ENCODE measurements around the gene STAB2. TPM values are rescaled to one million over a fixed set of nuclear protein-coding genes. Genes with fewer than 3 reads are reported as not detected.

The STAB2 gene
- total RNA-seq, 2 donors from 2014 or later = under 0.01 TPM; not detected in 1

- ATAC-seq (no peak), DNase-seq (no peak)
- H3K36me3 ChIP-seq (replicated peaks in 1 of 2; ENCODE audit: insufficient read depth in 1 of 2, low read depth in 2 of 2) = no peaks in the 10 kb centered on the region
- no peaks in the 10 kb centered on the region for H3K27me3 ChIP-seq
- TF ChIP-seq CTCF (IDR thresholded peaks at IDR 0.05) (no peak), POLR2A (IDR thresholded peaks at IDR 0.05) (no peak)
- intact Hi-C loops (cut with DNase I) = no loop called here
- no peaks in the 10 kb centered on the region for H3K4me1 ChIP-seq
- H3K9me3 ChIP-seq = no peaks in the 10 kb centered on the region
- no peak overlapping the region for H3K27ac ChIP-seq
- 60 to 62% methylated on average over 9 of the region's 9 CpGs for WGBS, 2 donors
- no peak overlapping the region for H3K4me3 ChIP-seq
Observed at GRCh38 chr12:103697971-103698751, 111.1 kb downstream of the STAB2 start.

- Histone ChIP-seq H3K27ac (no peak overlapping the region), H3K4me1 (no peaks in the 10 kb centered on the region), H3K27me3 (no peaks in the 10 kb centered on the region), H3K36me3 (replicated peaks in 1 of 2; ENCODE audit: insufficient read depth in 1 of 2, low read depth in 2 of 2) (no peaks in the 10 kb centered on the region), H3K4me3 (no peak overlapping the region), H3K9me3 (no peaks in the 10 kb centered on the region)
- intact Hi-C loops (cut with DNase I) = no loop called here
- no peak for TF ChIP-seq CTCF (IDR thresholded peaks at IDR 0.05)
- no peak for TF ChIP-seq POLR2A (IDR thresholded peaks at IDR 0.05)
- DNase-seq = no peak
- ATAC-seq = no peak
- WGBS, 2 donors = 60 to 74% methylated on average over 9 of the region's 9 CpGs
Observed at GRCh38 chr12:103698752-103699560, 111.9 kb downstream of the STAB2 start.

- Histone ChIP-seq H3K4me1 (no peaks in the 10 kb centered on the region), H3K36me3 (replicated peaks in 1 of 2; ENCODE audit: insufficient read depth in 1 of 2, low read depth in 2 of 2) (no peaks in the 10 kb centered on the region), H3K27me3 (no peaks in the 10 kb centered on the region), H3K27ac (no peak overlapping the region), H3K4me3 (no peak overlapping the region), H3K9me3 (no peaks in the 10 kb centered on the region)
- intact Hi-C loops (cut with DNase I) = no loop called here
- no peak for TF ChIP-seq CTCF (IDR thresholded peaks at IDR 0.05)
- no peak for TF ChIP-seq POLR2A (IDR thresholded peaks at IDR 0.05)
- WGBS, 2 donors = 29 to 31% methylated on average over 2 of the region's 2 CpGs
- ATAC-seq = no peak
- DNase-seq = no peak
Observed at GRCh38 chr12:103705098-103705497, 118.0 kb downstream of the STAB2 start.

- DNase-seq (no peak), ATAC-seq (no peak)
- intact Hi-C loops (cut with DNase I) = no loop called here
- H3K4me1 ChIP-seq = no peaks in the 10 kb centered on the region
- no peaks in the 10 kb centered on the region for H3K9me3 ChIP-seq
- no peaks in the 10 kb centered on the region for H3K36me3 ChIP-seq (replicated peaks in 1 of 2; ENCODE audit: insufficient read depth in 1 of 2, low read depth in 2 of 2)
- no peak overlapping the region for H3K4me3 ChIP-seq
- TF ChIP-seq CTCF (IDR thresholded peaks at IDR 0.05) (no peak), POLR2A (IDR thresholded peaks at IDR 0.05) (no peak)
- 67 to 81% methylated on average over 2 of the region's 2 CpGs for WGBS, 2 donors
- no peak overlapping the region for H3K27ac ChIP-seq
- no peaks in the 10 kb centered on the region for H3K27me3 ChIP-seq
Observed at GRCh38 chr12:103705927-103706326, 118.9 kb downstream of the STAB2 start.

Data from body of pancreas (tissue), 4 donors.